AG09309 (cell line): Measurements from ENCODE around the gene ATP9A.

ENCODE experiments used
- DNase-seq: peaks from one replicate; pipeline ENCODE4 v3.0.0-alpha.2; 2010; ENCODE audit warnings: low read depth
- H3K4me3 ChIP-seq: 2 replicates; pipeline ENCODE4 v1.5.1; 2011; ENCODE audit warnings: mild to moderate bottlenecking, low read depth, low read length, moderate library complexity; ENCODE audit not compliant: control insufficient read depth
- TF ChIP-seq, protein P1 (sequence below): IDR thresholded peaks from 2 replicates; pipeline ENCODE4 v1.5.1; 2011; ENCODE audit warnings: mild to moderate bottlenecking, low read depth, low read length, inconsistent platforms; ENCODE audit not compliant: insufficient read depth, control insufficient read depth; ENCODE audit errors: missing control alignments

The ATP9A gene

GRCh38 chr20:51607170-51607569, 161.0 kb downstream of the ATP9A start:
- H3K4me3 ChIP-seq = no peak overlapping the region
- DNase-seq = no peak
- TF ChIP-seq, protein P1, sequence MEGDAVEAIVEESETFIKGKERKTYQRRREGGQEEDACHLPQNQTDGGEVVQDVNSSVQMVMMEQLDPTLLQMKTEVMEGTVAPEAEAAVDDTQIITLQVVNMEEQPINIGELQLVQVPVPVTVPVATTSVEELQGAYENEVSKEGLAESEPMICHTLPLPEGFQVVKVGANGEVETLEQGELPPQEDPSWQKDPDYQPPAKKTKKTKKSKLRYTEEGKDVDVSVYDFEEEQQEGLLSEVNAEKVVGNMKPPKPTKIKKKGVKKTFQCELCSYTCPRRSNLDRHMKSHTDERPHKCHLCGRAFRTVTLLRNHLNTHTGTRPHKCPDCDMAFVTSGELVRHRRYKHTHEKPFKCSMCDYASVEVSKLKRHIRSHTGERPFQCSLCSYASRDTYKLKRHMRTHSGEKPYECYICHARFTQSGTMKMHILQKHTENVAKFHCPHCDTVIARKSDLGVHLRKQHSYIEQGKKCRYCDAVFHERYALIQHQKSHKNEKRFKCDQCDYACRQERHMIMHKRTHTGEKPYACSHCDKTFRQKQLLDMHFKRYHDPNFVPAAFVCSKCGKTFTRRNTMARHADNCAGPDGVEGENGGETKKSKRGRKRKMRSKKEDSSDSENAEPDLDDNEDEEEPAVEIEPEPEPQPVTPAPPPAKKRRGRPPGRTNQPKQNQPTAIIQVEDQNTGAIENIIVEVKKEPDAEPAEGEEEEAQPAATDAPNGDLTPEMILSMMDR = no peak

DNA sequence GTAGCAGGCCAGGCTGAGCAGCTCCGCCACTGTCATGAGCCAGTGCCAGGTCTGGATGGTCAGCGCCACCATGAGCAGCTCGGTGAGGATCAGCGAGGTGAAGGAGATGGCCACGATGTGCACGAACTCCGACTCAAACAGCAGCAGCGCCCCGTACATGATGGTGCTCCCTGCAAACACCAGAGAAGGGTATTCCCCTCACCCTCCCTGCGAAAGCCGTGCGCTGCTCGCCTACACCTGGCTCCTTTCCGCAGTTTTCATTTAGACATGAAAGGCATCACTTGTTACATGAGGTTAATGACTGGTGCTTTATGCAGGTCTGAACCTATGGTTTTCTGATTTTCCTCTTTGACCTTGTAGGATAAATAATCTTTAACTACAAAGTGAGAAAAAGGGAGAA, 163.3 kb downstream of the ATP9A start:
- no peak overlapping the region for H3K4me3 ChIP-seq
- TF ChIP-seq, protein P1 = no peak
- no peak for DNase-seq

DNA sequence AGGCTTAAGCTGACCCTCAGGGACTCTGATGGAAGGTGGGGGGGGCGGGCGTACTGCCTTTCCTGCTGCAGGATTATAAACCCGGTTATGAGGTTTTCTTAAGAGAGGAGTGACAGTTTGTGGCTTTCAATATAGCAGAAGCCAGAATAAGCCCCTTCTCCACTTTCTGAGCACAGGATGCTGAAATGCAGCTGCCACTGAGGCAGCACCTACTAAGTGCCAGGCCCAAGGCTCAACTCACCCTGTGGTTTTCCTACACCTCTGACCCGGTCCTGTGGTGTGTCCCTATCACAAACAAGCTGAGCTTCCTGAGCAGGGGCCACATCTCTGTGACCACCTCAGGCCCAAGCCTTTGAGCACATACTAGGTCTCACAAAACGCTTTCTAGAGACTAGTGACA, 166.1 kb downstream of the ATP9A start:
- TF ChIP-seq, protein P1 = no peak
- DNase-seq = no peak
- H3K4me3 ChIP-seq = no peak overlapping the region

DNA sequence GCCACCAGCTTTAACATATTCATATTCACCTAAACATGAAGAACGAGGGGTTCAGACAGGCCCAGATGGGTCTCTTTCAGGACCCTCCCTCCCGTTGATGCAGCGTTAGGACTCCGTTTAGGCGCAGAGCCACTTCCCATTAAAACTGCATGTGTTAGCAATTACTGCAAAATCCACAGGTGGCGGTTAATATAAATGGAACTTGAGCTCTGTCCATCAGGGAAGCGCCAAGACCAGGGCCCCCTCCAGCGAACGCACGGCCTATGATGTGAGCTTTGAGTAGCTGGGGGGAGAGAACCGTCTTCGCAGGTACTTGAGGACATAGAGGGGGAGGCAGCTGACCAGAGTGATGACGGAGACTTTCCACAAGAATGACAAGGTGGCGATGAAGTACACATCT, 167.2 kb downstream of the ATP9A start:
- TF ChIP-seq, protein P1 = no peak
- H3K4me3 ChIP-seq = no peak overlapping the region
- no peak for DNase-seq

DNA sequence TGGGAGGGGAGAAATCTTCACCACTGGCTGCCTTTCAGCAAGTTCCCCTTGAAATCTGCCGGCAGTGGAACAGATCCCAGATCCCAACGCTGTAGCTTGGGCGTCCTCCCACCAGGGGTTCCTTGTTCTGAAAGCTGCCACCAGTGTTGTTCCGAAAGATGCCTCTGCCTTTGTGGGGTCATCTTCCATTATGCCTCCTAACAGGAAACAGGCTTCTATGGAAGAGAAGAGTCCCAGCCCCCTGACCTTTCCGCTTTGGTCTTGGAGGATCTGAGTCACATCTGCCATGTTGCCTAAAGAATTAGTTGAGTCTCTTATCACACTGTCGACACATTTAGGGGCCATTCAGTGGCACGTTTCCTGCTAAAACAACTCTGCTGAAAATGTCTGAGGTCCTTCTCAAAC, 168.2 kb downstream of the ATP9A start:
- no peak overlapping the region for H3K4me3 ChIP-seq
- TF ChIP-seq, protein P1 = no peak
- DNase-seq = no peak

GRCh38 chr20:51598556-51598955, 169.6 kb downstream of the ATP9A start:
- H3K4me3 ChIP-seq = no peak overlapping the region
- TF ChIP-seq, protein P1 = no peak
- no peak for DNase-seq
